NT2/D1 (cell line): ENCODE data around the gene OR2V1.

Experiments used
- DNase-seq: peaks from one replicate; pipeline ENCODE4 v3.0.0-alpha.2; 2011; ENCODE audit warnings: low read depth, low spot score
- H3K27me3 ChIP-seq: 2 replicates; pipeline ENCODE4 v1.6.0; 2011; ENCODE audit warnings: mild to moderate bottlenecking; ENCODE audit not compliant: insufficient read length, insufficient read depth
- H3K36me3 ChIP-seq: 2 replicates; pipeline ENCODE4 v1.6.1; 2011; ENCODE audit warnings: mild to moderate bottlenecking, low read length, mixed read lengths; ENCODE audit not compliant: insufficient read depth, insufficient read length
- H3K4me1 ChIP-seq: 2 replicates; pipeline ENCODE4 v1.5.1; 2011; ENCODE audit not compliant: insufficient read depth, insufficient read length
- H3K4me3 ChIP-seq: 2 replicates; pipeline ENCODE4 v1.5.1; 2011; ENCODE audit warnings: low read depth; ENCODE audit not compliant: insufficient read length
- H3K9ac ChIP-seq: 2 replicates; pipeline ENCODE4 v1.6.0; 2011; ENCODE audit warnings: low read depth; ENCODE audit not compliant: insufficient read length
- H3K9me3 ChIP-seq: 2 replicates; pipeline ENCODE4 v1.5.1; 2011; ENCODE audit warnings: mild to moderate bottlenecking, low read length; ENCODE audit not compliant: insufficient read depth
- SUZ12 ChIP-seq: IDR thresholded peaks from 2 replicates; pipeline ENCODE4 v1.6.1; 2011; ENCODE audit not compliant: insufficient read length, insufficient read depth; ENCODE audit errors: extremely low read depth
- YY1 ChIP-seq: IDR thresholded peaks from 2 replicates; pipeline ENCODE4 v1.6.1; 2011; ENCODE audit not compliant: insufficient read length, insufficient read depth
- ZNF274 ChIP-seq: IDR thresholded peaks from 2 replicates; pipeline ENCODE4 v1.6.1; 2011; ENCODE audit warnings: mild to moderate bottlenecking, low read depth, low read length

Gene OR2V1

GRCh38 chr5:181129601-181130000 lies 1.4 kb downstream of the OR2V1 start:
- Histone ChIP-seq H3K4me3 (no peak overlapping the region), H3K36me3 (no peaks in the 10 kb centered on the region), H3K9ac (no peak overlapping the region), H3K9me3 (no peaks in the 10 kb centered on the region), H3K27me3 (no peaks in the 10 kb centered on the region), H3K4me1 (no peaks in the 10 kb centered on the region)
- TF ChIP-seq YY1, result no peak
- no peak for TF ChIP-seq ZNF274
- no peak for TF ChIP-seq SUZ12
- no peak for DNase-seq

GRCh38 chr5:181127907-181128626 lies 2.9 kb downstream of the OR2V1 start:
- Histone ChIP-seq H3K4me3 (no peak overlapping the region), H3K9ac (no peak overlapping the region), H3K9me3 (no peaks in the 10 kb centered on the region), H3K4me1 (no peaks in the 10 kb centered on the region), H3K36me3 (no peaks in the 10 kb centered on the region), H3K27me3 (no peaks in the 10 kb centered on the region)
- no peak for DNase-seq
- TF ChIP-seq ZNF274 (no peak), SUZ12 (no peak), YY1 (no peak)

- no peak for DNase-seq
- no peaks in the 10 kb centered on the region for H3K36me3 ChIP-seq
- no peaks in the 10 kb centered on the region for H3K4me1 ChIP-seq
- no peaks in the 10 kb centered on the region for H3K9me3 ChIP-seq
- H3K9ac ChIP-seq, result no peak overlapping the region
- H3K27me3 ChIP-seq, result no peaks in the 10 kb centered on the region
- TF ChIP-seq YY1, result no peak
- TF ChIP-seq SUZ12, result no peak
- TF ChIP-seq ZNF274, result no peak
- no peak overlapping the region for H3K4me3 ChIP-seq
Observed at GRCh38 chr5:181127456-181127855, 3.5 kb downstream of the OR2V1 start.

- H3K4me3 ChIP-seq, result no peak overlapping the region
Observed at GRCh38 chr5:181126841-181127240, 4.1 kb downstream of the OR2V1 start.

GRCh38 chr5:181124526-181124925 lies 6.4 kb downstream of the OR2V1 start:
- no peaks in the 10 kb centered on the region for H3K27me3 ChIP-seq
- no peak for TF ChIP-seq ZNF274
- no peaks in the 10 kb centered on the region for H3K4me1 ChIP-seq
- no peak for DNase-seq
- H3K36me3 ChIP-seq, result no peaks in the 10 kb centered on the region
- no peak overlapping the region for H3K4me3 ChIP-seq
- no peak overlapping the region for H3K9ac ChIP-seq
- H3K9me3 ChIP-seq, result no peaks in the 10 kb centered on the region

More at GRCh38 chr5:181126841-181127240, 4.1 kb downstream of the OR2V1 start:
- H3K9ac ChIP-seq, result no peak overlapping the region
- no peaks in the 10 kb centered on the region for H3K9me3 ChIP-seq
- H3K4me1 ChIP-seq, result no peaks in the 10 kb centered on the region
- DNase-seq, result no peak
- TF ChIP-seq ZNF274 (no peak), SUZ12 (no peak), YY1 (no peak)
- no peaks in the 10 kb centered on the region for H3K27me3 ChIP-seq
- no peaks in the 10 kb centered on the region for H3K36me3 ChIP-seq

GRCh38 chr5:181121675-181122561 lies 9.1 kb downstream of the OR2V1 start:
- H3K9me3 ChIP-seq, result no peaks in the 10 kb centered on the region
- no peak for TF ChIP-seq SUZ12
- no peak for TF ChIP-seq YY1
- TF ChIP-seq ZNF274, result no peak
- H3K4me1 ChIP-seq, result no peaks in the 10 kb centered on the region
- no peak overlapping the region for H3K9ac ChIP-seq
- DNase-seq, result no peak
- H3K4me3 ChIP-seq, result no peak overlapping the region
- H3K27me3 ChIP-seq, result no peaks in the 10 kb centered on the region
- H3K36me3 ChIP-seq, result no peaks in the 10 kb centered on the region

GRCh38 chr5:181120761-181121160 lies 10.2 kb downstream of the OR2V1 start:
- no peak overlapping the region for H3K9ac ChIP-seq
- H3K4me3 ChIP-seq, result no peak overlapping the region
- no peak for DNase-seq
- H3K9me3 ChIP-seq, result no peaks in the 10 kb centered on the region
- no peak for TF ChIP-seq ZNF274
- no peak for TF ChIP-seq SUZ12
- no peak for TF ChIP-seq YY1
- no peaks in the 10 kb centered on the region for H3K36me3 ChIP-seq
- no peaks in the 10 kb centered on the region for H3K27me3 ChIP-seq
- H3K4me1 ChIP-seq, result no peaks in the 10 kb centered on the region

GRCh38 chr5:181120306-181120705 lies 10.7 kb downstream of the OR2V1 start:
- TF ChIP-seq ZNF274 (no peak), YY1 (no peak), SUZ12 (no peak)
- Histone ChIP-seq H3K27me3 (no peaks in the 10 kb centered on the region), H3K9me3 (no peaks in the 10 kb centered on the region), H3K4me1 (no peaks in the 10 kb centered on the region), H3K9ac (no peak overlapping the region), H3K4me3 (no peak overlapping the region), H3K36me3 (no peaks in the 10 kb centered on the region)
- no peak for DNase-seq
